Keratinocyte (primary cell): Measurements from ENCODE around the gene DIP2C. TPM values are rescaled to one million over a fixed set of nuclear protein-coding genes. Genes with fewer than 3 reads are reported as not detected.

Experiments
- DNase-seq: peaks from one replicate; pipeline ENCODE4 v3.0.0-alpha.2; 2011; ENCODE audit warnings: low read depth, missing footprints, low spot score
- FAIRE-seq: peaks from 2 replicates; lab custom pipeline; 2011; peaks lifted over from hg19 to GRCh38; lab: Jason Lieb, UNC
- H2AFZ ChIP-seq: 2 replicates; pipeline ENCODE4 v1.6.0; 2012; ENCODE audit warnings: low read length, control low read depth, inconsistent platforms; ENCODE audit not compliant: control insufficient read depth
- H3K27ac ChIP-seq: 2 replicates; pipeline ENCODE4 v1.5.1; 2011; ENCODE audit warnings: low read length; ENCODE audit not compliant: control insufficient read depth, insufficient read depth
- H3K27me3 ChIP-seq: 3 replicates; pipeline ENCODE4 v1.6.0; 2011; ENCODE audit warnings: low read length; ENCODE audit not compliant: control insufficient read depth, insufficient read depth; ENCODE audit errors: extremely low read depth
- H3K36me3 ChIP-seq, 2 experiments: 2 replicates in 1 of 2; 3 replicates in 1 of 2; pipeline ENCODE4 v1.5.1; 2011; ENCODE audit warnings: low read length in 2 of 2, mild to moderate bottlenecking in 1 of 2; ENCODE audit not compliant: control insufficient read depth in 2 of 2, insufficient read depth in 2 of 2; ENCODE audit errors: extremely low read depth in 1 of 2
- H3K4me1 ChIP-seq: 3 replicates; pipeline ENCODE4 v1.5.1; 2011; ENCODE audit warnings: low read length; ENCODE audit not compliant: control insufficient read depth, insufficient read depth; ENCODE audit errors: extremely low read depth
- H3K4me2 ChIP-seq: 3 replicates; pipeline ENCODE4 v1.6.0; 2011; ENCODE audit warnings: low read depth, low read length; ENCODE audit not compliant: control insufficient read depth, insufficient read depth; ENCODE audit errors: extremely low read depth
- H3K4me3 ChIP-seq, 3 experiments: fragments of 200-600 bp in 1 of 3; sonication (generic) in 1 of 3; 2 replicates in 2 of 3; 3 replicates in 1 of 3; pipeline ENCODE4 v1.5.1; 2011 to 2016; ENCODE audit warnings: low read length in 3 of 3, mild to moderate bottlenecking in 3 of 3, control low read depth in 2 of 3, inconsistent platforms in 1 of 3, low read depth in 1 of 3, mixed read lengths in 1 of 3, mixed run types in 1 of 3, moderate library complexity in 1 of 3; ENCODE audit not compliant: control insufficient read depth in 2 of 3, insufficient read depth in 2 of 3; ENCODE audit errors: extremely low read depth in 1 of 3
- H3K79me2 ChIP-seq: 2 replicates; pipeline ENCODE4 v1.6.0; 2012; ENCODE audit warnings: low read length; ENCODE audit not compliant: control insufficient read depth, insufficient read depth
- H3K9ac ChIP-seq: 3 replicates; pipeline ENCODE4 v1.6.0; 2011; ENCODE audit warnings: low read length; ENCODE audit not compliant: control insufficient read depth, insufficient read depth; ENCODE audit errors: extremely low read depth
- H3K9me1 ChIP-seq: 3 replicates; pipeline ENCODE4 v1.6.0; 2011; ENCODE audit warnings: low read length; ENCODE audit not compliant: control insufficient read depth, insufficient read depth; ENCODE audit errors: extremely low read depth
- H3K9me3 ChIP-seq: 2 replicates; pipeline ENCODE4 v1.5.1; 2012; ENCODE audit warnings: low read depth, low read length; ENCODE audit not compliant: control insufficient read depth
- H4K20me1 ChIP-seq: 3 replicates; pipeline ENCODE4 v1.6.0; 2011; ENCODE audit warnings: low read length; ENCODE audit not compliant: control insufficient read depth, insufficient read depth; ENCODE audit errors: extremely low read depth
- CTCF ChIP-seq, 3 experiments: IDR thresholded peaks in 1 of 3; conservative IDR thresholded peaks in 1 of 3; optimal IDR thresholded peaks in 1 of 3; 2 replicates in 2 of 3; 3 replicates in 1 of 3; pipeline versions ENCODE3 to v1.5.1; 2011; ENCODE audit warnings: low read length in 3 of 3, mild to moderate bottlenecking in 3 of 3, moderate library complexity in 2 of 3, control low read depth in 1 of 3, inconsistent platforms in 1 of 3; ENCODE audit not compliant: insufficient read depth in 2 of 3; ENCODE audit errors: extremely low read depth in 1 of 3
- EZH2 ChIP-seq: IDR thresholded peaks from one replicate; pipeline ENCODE4 v1.6.1; 2012; ENCODE audit warnings: inconsistent platforms, mild to moderate bottlenecking, low read length, moderate library complexity
- dilution Hi-C: fragments of 300-500 bp; cut with MboI; formaldehyde crosslinking; loops from one replicate; pipeline ENCODE4 v1.7.0; 2020; ENCODE audit warnings: low sequenced_read_pairs; ENCODE audit not compliant: extremely low pct_ligation_motif_present
- polyA plus RNA-seq, 5 experiments: library from polyadenylated mRNA; depleted of rRNA in 3 of 5; stranded (reverse) in 3 of 5; stranded (forward) in 1 of 5; unstranded in 1 of 5; fragments of >200 nt; gene quantifications; 1 replicate in 1 of 5; 2 replicates in 3 of 5; 3 replicates in 1 of 5; pipeline versions ENCODE4 v1.2.1 to v1.2.3, GENCODE V29; 2011 to 2012; ENCODE audit warnings: missing spikeins in 2 of 5, low read depth in 1 of 5, low replicate concordance in 1 of 5

The DIP2C gene
- polyA plus RNA-seq, 1 donor (not counting 4 experiments of a cell fraction or from before 2014, with no cell fraction given), result 1.3 TPM

GRCh38 chr10:374354-374753 is 315.1 kb downstream of the DIP2C start:
- dilution Hi-C loops, result no loop called here
- Histone ChIP-seq H3K79me2 (no peaks in the 10 kb centered on the region), H2AFZ (no peak overlapping the region), H3K4me2 (no peak overlapping the region), H3K36me3 (peaks cover 0 to 2% of the 10 kb centered on the region in 2 experiments), H3K4me3 (no peak overlapping the region), H3K9ac (no peak overlapping the region), H3K9me3 (no peaks in the 10 kb centered on the region), H3K27ac (no peak overlapping the region), H4K20me1 (no peaks in the 10 kb centered on the region), H3K9me1 (no peaks in the 10 kb centered on the region), H3K27me3 (no peaks in the 10 kb centered on the region), H3K4me1 (peaks cover 5% of the 10 kb centered on the region)
- FAIRE-seq, result no peak
- TF ChIP-seq CTCF (optimal IDR thresholded peaks at IDR 0.05 in 1 of 3, IDR thresholded peaks at IDR 0.05 in 1 of 3, conservative IDR thresholded peaks at IDR 0.05 in 1 of 3; ENCODE audit: extremely low read depth in 1 of 3, insufficient read depth in 2 of 3, low read length in 3 of 3), result no peak
- no peak for TF ChIP-seq EZH2
- DNase-seq, result no peak

DNA sequence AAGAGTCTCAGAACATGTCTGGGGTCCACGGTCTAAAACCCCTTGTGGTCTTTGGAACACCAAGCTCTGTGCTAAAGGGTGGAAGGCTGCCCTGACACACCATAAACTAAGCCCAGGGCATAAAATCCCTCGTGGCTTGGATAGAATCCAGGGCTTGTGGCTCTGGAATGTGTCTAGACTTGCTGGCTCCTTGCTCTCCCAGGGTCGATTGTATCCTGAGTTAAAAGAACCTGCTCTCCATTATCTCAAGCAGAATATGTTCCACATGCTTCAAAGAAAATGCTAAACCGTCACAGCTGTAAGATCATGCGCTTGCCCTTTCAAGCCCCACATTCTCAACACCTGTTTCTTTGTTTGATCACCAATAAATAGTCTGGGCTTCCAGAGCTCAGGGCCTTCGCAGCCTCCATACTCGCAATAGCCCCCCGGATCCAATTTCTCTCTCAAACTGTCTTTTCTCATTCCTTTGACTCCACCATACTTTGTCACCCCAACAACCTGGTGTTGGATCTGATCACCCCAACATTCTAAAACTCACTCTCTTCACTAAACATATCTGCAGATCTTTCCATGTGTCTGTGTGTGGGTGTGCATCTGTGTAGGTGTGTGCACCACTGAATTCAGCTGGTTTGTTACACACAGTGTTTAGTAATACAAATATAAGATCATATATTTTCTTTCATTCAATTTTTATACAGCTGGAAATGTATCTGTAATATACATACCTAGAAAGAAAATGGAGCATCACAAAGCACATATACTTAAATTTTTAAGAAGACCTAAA is 315.8 kb downstream of the DIP2C start:
- H3K36me3 ChIP-seq, result peaks cover 0 to 2% of the 10 kb centered on the region in 2 experiments
- FAIRE-seq (no peak), DNase-seq (no peak)
- peaks cover 5% of the 10 kb centered on the region for H3K4me1 ChIP-seq
- no peak overlapping the region for H3K9ac ChIP-seq
- H3K4me2 ChIP-seq, result no peak overlapping the region
- H3K9me1 ChIP-seq, result no peaks in the 10 kb centered on the region
- TF ChIP-seq EZH2 (no peak), CTCF (optimal IDR thresholded peaks at IDR 0.05 in 1 of 3, IDR thresholded peaks at IDR 0.05 in 1 of 3, conservative IDR thresholded peaks at IDR 0.05 in 1 of 3; ENCODE audit: extremely low read depth in 1 of 3, insufficient read depth in 2 of 3, low read length in 3 of 3) (no peak)
- dilution Hi-C loops, result no loop called here
- no peak overlapping the region for H3K4me3 ChIP-seq
- no peaks in the 10 kb centered on the region for H3K27me3 ChIP-seq
- H2AFZ ChIP-seq, result no peak overlapping the region
- H3K9me3 ChIP-seq, result no peaks in the 10 kb centered on the region
- H4K20me1 ChIP-seq, result no peaks in the 10 kb centered on the region
- H3K27ac ChIP-seq, result no peak overlapping the region
- no peaks in the 10 kb centered on the region for H3K79me2 ChIP-seq
